ENCODE results near the gene MUC12.
"Not testable (repeated sequence)": the region's sequence is repeated elsewhere in the genome, so short reads cannot be mapped to it uniquely, and the experiment has no call there.

Gene MUC12

DNA sequence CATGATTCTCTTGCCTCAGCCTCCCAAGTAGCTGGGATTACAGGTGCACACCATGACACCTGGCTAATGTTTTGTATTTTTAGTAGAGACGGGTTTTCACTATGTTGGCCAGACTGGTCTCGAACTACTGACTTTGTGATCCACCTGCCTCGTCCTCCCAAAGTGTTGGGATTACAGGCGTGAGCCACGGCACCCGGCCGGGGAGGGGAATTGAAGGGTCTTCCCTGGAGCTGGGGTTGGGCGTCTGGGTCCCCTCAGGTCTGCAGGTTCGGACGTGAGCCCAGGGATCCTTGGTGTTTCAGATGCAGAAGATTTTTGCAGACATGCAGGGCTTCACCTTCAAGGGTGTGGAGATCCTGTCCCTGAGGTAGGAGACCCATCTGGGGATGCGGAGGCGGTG lies 6.0 kb upstream of the MUC12 start:
- no peak for DNase-seq

DNA sequence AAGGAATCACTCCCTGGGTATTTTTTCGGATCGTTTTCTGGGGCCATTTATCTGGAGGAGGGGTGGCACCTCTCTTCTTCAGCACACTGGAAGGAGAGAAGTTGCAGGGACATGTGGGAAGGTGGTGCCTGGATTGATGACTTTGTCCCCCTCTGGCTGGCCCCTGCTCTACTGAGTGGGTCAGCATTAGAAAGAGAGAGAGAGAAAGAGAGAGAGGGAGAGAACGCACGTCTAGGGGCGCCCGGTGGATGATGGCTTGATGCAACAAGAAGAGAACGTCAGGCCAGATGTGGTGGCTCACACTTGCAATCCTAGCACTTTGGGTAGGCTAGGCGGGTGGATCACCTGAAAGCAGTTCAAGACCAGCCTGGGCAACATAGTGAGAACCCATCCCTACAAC lies 5.5 kb upstream of the MUC12 start:
- DNase-seq: no peak

DNA sequence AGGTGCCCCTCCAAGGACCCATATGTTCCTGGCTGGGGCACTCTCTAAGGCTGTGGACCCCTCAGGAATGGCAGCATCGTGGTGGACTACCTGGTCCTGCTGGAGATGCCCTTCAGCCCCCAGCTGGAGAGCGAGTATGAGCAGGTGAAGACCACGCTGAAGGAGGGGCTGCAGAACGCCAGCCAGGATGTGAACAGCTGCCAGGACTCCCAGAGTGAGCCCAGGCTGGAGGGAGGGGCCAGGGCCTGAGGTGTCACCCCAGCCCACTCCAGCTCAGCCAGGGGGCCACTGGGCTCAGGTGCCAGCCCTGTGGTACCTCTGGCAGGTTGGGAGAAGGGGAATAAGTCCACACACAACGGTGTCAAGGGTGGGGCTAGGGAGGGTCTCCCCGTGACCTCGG lies 4.7 kb upstream of the MUC12 start:
- DNase-seq: no peak

DNA sequence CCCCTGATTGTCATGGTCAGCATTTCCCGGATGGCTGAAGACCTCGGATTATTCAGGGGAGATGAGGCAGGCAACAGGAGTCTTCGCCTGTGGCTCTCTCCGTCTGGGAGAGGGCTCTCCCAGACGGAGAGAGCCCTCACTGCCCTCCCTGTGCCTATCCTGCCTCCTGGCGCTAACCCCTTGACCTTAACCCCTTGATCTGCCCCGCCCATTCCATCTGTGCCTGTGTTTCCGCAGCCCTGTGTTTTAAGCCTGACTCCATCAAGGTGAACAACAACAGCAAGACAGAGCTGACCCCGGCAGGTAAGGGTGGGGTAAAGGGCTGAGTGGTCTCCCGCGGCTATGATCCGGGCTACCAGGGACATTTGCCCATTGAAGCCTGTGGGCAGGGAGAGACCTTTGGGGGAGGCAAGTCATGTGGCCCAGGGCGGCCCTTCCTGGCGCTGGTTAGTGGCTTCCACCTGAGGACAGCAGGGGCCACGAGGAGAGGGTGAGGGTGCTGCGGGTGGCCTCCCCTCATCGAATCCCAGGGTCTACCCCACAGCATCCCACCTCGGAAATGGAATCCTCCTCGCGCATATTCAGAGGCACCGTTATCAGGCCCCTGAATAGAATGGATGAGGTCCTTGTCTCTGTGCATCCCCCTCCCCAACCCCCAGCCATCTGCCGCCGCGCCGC lies 4.2 kb upstream of the MUC12 start:
- no peak for DNase-seq

DNA sequence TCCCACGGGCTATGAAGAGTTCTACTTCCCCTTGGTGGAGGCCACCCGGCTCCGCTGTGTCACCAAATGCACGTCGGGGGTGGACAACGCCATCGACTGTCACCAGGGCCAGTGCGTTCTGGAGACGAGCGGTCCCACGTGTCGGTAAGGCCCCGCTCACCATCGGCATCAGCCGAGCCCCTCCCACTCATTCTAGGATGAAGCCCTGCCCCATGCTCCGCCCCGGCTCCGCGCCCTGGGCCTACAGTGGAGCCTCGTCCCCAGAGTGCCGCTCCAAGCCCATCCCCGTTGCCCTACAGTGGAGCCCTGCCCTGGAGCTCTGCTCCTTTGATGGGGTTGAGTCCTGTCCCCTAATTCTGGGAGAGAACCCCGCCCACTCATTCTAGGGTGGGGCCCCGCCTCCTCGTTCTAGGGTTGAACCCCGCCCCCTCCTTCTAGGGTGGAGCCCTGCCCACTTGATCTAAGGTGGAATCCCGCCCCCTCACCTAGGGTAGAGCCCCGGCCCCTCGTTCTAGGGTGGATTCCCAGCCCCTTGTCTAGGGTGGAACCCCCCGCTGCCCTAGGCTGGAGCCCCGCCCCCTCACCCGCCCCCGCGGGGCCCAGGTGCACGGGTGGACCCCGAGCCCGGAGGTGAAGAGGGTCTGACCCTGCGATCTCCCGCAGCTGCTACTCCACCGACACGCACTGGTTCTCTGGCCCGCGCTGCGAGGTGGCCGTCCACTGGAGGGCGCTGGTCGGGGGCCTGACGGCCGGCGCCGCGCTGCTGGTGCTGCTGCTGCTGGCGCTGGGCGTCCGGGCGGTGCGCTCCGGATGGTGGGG lies 3.4 kb upstream of the MUC12 start:
- no peak for DNase-seq

DNA sequence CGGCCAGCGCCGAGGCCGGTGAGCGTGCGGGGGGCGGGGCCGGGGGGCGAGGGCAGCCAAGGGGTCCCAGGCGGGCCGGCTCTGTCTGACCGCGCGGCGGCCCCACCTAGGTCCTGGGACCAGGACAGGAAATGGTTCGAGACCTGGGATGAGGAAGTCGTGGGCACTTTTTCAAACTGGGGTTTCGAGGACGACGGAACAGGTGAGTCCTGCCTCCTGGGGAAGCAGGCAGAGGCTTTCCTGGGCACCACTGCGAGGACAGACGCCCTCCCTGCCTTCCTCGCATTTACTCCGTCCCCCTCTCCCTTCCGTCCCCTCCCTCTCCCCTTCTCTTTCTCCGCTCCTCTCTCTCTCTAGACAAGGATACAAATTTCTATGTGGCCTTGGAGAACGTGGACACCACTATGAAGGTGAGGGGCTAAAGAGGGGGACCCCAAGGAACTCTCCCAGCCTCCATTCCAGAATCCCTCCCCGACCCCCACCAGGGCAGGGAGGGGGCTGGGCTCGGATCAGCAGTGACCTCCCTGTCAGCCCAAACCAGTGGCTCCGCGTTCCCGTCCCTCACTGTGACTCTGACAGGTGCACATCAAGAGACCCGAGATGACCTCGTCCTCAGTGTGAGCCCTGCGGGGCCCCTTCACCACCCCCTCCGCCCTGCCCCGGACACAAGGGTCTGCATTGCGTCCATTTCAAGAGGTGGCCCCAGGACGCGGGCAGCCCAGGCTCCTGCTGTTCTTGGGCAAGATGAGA lies 2.6 kb upstream of the MUC12 start:
- DNase-seq: no peak

DNA sequence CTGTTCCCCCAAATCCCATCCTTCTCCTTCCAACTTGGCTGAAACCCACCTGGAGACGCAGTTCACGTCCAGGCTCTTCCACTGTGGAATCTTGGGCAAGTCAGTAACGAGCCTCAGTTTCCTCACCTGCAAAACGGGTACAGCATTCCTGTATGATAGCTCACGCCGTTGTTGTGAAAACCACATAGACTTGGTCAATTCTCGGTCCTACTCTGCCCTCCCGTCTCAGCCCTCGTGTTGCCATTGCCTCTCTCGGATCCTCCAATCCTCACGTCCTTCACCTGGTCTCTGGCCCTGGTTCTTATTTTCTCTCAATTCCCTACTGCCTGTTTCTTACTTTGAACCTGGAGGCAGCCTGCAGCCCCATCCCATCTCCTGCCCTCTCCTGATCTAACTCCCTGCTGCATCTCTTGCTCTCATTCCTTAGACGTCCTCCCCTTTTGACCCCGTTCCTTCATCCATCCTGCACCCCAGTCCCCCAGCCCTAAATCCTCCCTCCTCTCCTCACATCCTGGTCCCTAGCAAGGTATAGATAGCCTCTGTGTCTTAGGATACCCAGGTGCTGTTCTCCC lies 2.0 kb upstream of the MUC12 start:
- no peak for DNase-seq

DNA sequence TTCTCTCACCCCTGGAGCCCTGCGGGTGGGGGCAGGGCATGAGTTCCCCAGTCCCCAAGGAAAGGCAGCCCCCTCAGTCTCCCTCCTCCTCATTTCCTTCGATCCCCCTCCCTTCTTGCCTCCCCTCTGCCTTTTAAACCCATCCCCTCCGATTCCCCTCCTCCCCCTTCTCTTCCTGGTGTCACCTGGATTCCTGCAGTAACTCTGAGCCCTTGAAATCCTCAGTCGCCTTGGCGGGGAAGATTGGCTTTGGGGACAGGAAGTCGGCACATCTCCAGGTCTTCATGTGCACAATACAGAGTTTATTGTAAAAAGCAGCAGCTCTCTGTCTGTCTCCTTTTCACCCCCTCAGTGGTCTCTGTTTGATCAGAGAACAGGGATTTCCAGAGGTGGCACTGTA lies 1.3 kb upstream of the MUC12 start:
- DNase-seq: no peak

DNA sequence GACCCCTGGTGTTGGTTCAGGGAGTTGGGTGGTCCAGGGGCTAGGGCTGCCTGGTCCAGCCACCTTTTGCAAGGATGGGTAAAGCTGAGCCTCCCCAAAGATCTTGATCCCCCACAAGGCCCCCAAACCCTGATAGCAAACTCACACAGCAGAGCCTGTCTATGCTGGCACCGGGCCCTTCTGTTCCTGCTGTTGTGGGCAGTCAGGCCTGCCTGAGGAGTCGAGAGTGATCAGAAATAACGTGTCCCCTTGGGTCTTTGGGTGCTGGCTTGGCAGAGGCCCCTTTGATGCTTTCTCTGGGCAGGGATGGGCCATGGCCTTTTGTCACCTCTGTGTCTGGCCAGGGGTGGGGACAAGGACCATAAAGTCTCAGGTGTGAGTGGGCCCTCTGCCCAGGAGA lies 715 bp upstream of the MUC12 start:
- DNase-seq: no peak

DNA sequence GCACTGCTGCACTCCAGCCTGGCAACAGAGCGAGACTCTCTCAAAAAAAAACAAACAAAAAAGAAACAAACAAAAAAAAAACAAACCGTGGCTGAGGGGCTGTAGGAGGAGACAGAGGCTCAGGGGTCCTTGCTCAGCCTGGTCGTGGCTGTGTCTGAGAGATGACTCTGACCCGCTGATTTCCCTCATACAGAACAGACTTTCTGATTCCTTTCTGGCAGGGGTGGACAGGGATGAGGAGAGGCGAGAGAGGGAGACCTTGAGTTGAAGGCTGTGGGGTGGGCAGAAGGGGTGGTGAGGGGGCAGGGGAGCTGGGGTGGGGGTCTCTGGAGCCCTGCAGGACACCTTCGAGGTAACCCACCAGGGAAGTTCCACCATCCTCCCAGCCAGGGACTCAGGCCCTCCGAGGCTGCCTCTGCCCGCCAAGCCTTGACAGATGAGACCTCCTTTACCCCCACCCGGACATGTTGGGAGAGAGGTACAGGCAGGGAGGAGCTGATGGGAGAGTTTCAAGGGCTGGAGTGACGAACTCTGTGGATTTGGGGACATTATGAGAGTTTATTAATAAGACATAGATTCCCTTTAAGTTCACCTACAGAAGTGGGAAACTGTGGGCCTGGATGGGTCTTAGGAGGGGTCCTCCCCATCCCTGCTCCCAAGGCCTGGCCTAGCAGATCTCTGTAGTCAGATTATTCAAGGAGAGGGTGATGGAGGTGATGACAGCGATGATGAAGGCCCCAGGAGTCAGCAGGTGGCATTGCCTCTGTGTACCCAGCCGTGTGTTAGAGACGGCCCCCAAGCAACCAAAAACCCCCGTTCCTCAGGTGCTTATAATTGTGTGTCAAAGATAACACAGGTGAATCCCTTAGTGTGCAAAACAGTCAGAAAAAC lies 2.0 kb downstream of the MUC12 start:
- DNase-seq: no peak

DNA sequence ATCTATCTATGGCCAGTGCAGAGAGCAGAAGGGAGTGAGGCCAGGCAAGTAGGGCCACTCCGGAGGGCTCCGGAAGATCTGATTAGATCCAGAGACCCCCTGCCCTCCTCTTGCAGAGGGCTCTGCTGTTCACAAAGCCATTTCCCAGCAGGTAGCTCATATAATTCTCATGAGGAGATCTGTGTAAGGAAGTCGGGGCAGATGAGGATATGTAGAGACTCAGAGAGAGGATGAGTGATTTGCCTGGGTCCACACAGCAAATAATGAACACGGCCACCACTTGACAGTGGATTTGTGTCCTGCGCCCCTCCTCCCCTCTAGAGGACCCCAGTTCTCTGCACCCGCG lies 2.6 kb downstream of the MUC12 start:
- DNase-seq: no peak

DNA sequence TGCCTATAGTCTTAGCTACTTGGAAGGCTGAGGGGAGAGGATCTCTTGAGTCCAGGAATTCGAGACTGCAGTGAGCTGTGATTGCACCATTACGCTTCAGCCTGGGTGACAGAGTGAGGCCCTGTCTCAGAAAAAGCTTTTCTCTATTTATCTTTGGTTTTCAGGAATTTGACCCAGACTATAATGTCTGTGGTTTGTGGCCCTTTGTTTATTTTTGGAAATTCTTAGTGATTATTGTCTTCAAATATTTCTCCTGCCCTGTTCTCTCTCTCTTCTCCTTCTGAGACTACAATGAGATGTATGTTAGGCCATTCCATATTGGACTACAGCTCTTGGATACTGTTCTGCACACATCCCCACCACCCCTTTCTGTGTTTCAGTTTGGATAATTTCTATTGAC lies 4.7 kb downstream of the MUC12 start:
- DNase-seq: no peak

DNA sequence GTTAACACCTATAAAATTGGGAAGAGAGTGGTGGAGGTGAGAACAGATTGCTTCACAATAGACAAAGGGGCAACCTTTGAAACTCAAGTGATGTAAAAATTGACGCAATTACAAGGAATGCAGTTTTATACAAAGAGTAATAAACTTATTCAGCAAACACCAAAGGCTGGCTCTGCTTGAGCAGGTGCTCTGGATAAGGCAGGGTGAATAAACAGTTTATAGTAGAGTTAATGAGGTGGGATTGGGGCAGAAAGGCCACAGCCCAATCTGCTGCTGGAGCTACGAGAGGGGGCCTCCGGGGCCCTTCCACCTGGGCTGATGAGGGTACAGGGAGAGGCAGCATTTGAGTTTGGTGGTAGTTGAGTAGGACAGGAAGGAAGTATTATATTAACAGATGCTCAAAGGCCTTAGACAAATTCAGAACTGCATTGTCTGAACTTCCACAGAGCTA lies 6.0 kb downstream of the MUC12 start:
- DNase-seq: no peak

DNA sequence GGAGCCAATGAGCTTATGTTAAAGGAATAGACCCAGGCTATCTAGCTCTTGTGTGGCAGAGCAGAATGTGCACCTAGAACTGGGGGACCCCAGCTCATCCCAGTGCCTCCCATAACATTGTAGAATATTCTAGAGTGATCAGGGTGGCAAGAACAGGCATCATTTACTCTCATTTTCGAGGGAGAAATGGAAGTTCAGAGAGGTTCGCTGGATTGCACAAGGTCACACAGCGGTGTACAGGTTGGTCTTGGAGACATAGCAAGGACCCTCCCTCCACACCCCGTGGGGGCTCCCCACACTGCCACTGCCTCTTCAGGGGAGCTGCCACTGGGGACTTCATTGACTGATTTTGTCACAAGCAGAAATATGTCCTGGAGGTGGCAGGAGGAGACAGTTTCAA lies 8.9 kb downstream of the MUC12 start:
- DNase-seq: no peak

DNA sequence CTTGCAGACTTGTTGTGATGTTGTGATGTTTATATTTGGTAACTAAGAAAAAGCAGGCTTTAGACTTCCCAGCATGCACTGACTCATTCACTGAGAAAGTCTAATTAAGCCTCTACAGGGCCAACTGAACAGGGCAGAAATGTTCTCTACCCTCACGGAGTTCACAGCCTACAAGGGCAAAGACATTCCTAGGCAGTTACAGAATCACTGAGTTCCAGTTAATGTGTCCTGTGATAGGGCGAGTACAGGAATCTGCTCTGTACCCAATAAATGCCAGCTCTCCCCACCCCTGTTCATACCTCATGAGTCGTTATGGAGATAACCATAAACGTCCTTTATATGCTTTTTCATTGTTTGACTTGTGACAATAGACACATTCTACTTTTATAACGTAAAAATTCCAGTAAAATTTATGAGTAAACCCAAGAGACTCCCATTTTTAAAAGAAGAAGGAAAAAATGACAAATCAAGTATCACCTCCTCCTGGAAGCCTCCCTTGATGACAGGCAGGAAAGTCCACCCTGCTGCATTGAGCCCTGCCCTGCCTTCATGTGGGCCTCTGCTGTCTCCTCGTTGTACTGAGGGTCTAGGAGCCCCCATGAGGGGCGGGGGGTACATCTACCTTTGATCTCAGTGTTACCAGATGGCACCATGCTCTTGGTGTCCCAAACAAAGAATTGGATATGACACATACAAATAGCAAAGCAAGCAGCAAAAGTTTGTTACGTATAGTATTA lies 14.3 kb downstream of the MUC12 start:
- DNase-seq: no peak

DNA sequence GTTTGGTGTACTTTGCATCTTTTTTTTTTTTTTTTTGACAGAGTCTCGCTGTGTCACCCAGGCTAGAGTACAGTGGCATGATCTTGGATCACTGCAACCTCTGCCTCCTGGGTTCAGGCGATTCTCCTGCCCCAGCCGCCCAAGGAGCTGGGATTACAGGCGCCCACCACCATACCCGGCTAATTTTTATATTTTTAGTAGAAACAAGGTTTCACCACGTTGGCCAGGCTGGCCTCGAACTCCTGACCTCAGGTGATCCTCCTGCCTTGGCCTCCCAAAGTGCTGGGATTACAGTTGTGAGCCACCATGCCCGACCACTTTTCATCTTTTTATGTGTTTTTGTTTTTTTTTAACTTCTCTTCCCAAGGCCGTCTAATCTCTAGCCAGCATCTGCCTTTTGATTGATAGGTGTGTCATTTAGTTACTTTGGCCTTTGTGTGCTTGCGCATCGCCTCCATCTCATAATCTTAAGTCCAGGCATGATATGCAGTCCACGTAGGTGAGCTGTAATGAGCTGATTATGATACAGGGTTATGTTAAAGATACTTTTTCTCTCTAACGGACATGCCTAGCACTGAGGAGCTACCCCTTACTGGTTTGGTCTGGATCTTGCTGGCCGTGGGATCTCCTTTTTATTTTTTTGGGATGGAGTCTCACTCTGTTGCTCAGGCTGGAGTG lies 15.0 kb downstream of the MUC12 start:
- not testable (repeated sequence) for DNase-seq

DNA sequence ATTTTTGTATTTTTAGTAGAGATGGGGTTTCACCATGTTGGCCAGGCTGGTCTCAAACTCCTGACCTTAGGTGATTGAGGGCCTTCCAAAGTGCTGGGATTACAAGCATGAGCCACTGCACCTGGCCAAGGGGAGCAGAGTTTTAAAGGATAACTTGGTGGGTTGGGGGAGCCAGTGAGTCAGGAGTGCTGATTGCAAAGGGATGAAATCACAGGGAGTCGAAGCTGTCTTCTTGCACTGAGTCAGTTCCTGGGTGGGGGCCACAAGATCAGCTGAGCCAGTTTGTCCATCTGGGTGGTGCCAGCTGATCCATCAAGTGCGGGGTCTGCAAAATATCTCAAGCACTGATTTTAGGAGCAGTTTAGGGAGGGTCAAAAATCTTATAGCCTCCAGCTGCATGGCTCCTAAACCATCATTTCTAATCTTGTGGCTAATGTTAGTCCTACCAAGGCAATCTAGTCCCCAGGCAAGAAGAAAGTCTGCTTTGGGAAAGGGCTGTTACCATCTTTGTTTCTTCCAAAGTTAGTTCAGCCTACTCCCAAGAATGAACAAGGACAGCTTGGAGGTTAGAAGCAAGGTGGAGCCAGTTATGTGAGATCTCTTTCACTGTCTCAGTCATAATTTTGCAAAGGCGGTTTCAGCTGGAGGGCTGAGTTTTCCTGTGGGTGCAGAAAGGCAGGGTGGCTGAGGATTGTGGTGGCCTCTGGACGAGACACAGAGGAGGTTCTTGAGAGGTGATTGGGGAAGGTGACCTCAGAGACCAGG lies 15.8 kb downstream of the MUC12 start:
- not testable (repeated sequence) for DNase-seq

DNA sequence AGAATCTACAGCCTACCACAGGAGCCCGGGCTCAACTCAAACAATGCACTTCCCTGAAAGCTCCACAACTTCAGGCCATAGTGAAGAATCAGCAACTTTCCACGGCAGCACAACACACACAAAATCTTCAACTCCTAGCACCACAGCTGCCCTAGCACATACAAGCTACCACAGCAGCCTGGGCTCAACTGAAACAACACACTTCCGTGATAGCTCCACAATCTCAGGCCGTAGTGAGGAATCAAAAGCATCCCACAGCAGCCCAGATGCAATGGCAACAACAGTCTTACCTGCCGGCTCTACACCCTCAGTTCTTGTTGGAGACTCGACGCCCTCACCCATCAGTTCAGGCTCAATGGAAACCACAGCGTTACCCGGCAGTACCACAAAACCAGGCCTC lies 22.3 kb downstream of the MUC12 start:
- DNase-seq: no peak

DNA sequence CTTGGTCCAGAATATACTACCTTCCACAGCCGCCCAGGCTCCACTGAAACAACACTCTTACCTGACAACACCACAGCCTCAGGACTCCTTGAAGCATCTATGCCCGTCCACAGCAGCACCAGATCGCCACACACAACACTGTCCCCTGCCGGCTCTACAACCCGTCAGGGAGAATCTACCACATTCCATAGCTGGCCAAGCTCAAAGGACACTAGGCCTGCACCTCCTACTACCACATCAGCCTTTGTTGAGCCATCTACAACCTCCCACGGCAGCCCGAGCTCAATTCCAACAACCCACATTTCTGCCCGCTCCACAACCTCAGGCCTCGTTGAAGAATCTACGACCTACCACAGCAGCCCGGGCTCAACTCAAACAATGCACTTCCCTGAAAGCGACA lies 22.9 kb downstream of the MUC12 start:
- not testable (repeated sequence) for DNase-seq

DNA sequence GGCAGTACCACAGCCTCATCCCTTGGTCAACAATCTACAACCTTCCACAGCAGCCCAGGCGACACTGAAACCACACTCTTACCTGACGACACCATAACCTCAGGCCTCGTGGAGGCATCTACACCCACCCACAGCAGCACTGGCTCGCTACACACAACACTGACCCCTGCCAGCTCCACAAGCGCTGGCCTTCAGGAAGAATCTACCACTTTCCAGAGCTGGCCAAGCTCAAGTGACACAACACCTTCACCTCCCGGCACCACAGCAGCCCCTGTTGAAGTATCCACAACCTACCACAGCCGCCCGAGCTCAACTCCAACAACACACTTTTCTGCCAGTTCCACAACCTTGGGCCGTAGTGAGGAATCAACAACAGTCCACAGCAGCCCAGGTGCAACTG lies 25.3 kb downstream of the MUC12 start:
- DNase-seq: not testable (repeated sequence)
